ENCODE data around the gene GSX2. TPM values are rescaled to one million over a fixed set of nuclear protein-coding genes. Genes with fewer than 3 reads are reported as not detected.

GSX2 gene
- total and polyA plus RNA-seq, 9 donors: 0.04 TPM; not detected in 8

GRCh38 chr4:54093324-54094240, 6.4 kb upstream of the GSX2 start:
- no peak overlapping the region for H3K27ac ChIP-seq (ENCODE audit: low read length)
- peaks cover 17% of the 10 kb centered on the region for H3K4me1 ChIP-seq (ENCODE audit: control insufficient read depth, insufficient read depth, low read length)
- H3K36me3 ChIP-seq (ENCODE audit: control insufficient read depth, insufficient read depth, low read length): no peaks in the 10 kb centered on the region
- H3K4me3 ChIP-seq (ENCODE audit: low read length): no peak overlapping the region
- no peak for DNase-seq
- 16% methylated on average over 30 of the region's 37 CpGs for WGBS (ENCODE audit: insufficient coverage)
- no peaks in the 10 kb centered on the region for H3K9me3 ChIP-seq (replicated peaks; ENCODE audit: control insufficient read depth, low read depth, low read length)
- H3K27me3 ChIP-seq (ENCODE audit: control insufficient read depth, insufficient read depth, low read length): peaks cover 86% of the 10 kb centered on the region

DNA sequence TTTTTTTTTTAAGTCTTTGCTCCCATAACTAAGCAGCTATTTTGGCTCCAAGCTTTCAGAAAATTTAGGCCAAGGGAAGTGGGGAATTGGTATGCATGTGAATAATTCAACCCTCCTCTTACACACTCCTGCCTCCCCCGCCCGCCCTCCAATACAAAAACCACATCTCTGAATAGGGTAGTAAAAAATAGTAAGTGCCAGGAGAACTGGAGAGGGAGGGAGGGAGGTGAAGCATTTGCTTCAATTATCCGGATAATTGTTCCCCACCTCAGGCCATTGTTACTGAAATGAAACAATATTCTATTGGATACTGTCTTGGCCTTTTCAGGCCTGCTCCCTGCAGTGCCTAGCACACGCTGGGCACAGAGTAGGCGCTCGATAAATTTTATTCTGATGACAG, 5.5 kb upstream of the GSX2 start:
- DNase-seq: no peak
- H3K4me1 ChIP-seq (ENCODE audit: control insufficient read depth, insufficient read depth, low read length): peaks cover 21% of the 10 kb centered on the region
- no peaks in the 10 kb centered on the region for H3K9me3 ChIP-seq (replicated peaks; ENCODE audit: control insufficient read depth, low read depth, low read length)
- H3K36me3 ChIP-seq (ENCODE audit: control insufficient read depth, insufficient read depth, low read length): no peaks in the 10 kb centered on the region
- H3K4me3 ChIP-seq (ENCODE audit: low read length): no peak overlapping the region
- H3K27me3 ChIP-seq (ENCODE audit: control insufficient read depth, insufficient read depth, low read length): peaks cover 92% of the 10 kb centered on the region
- H3K27ac ChIP-seq (ENCODE audit: low read length): no peak overlapping the region
- WGBS (ENCODE audit: insufficient coverage): 41% methylated on average over 3 of the region's 6 CpGs

GRCh38 chr4:54095110-54095825, 4.7 kb upstream of the GSX2 start:
- Histone ChIP-seq H3K27ac (ENCODE audit: low read length) (no peak overlapping the region), H3K27me3 (ENCODE audit: control insufficient read depth, insufficient read depth, low read length) (peaks cover 97% of the 10 kb centered on the region), H3K9me3 (replicated peaks; ENCODE audit: control insufficient read depth, low read depth, low read length) (no peaks in the 10 kb centered on the region), H3K36me3 (ENCODE audit: control insufficient read depth, insufficient read depth, low read length) (no peaks in the 10 kb centered on the region), H3K4me3 (ENCODE audit: low read length) (no peak overlapping the region), H3K4me1 (ENCODE audit: control insufficient read depth, insufficient read depth, low read length) (peaks cover 29% of the 10 kb centered on the region)
- DNase-seq: no peak
- WGBS (ENCODE audit: insufficient coverage): 37% methylated on average over 14 of the region's 19 CpGs

DNA sequence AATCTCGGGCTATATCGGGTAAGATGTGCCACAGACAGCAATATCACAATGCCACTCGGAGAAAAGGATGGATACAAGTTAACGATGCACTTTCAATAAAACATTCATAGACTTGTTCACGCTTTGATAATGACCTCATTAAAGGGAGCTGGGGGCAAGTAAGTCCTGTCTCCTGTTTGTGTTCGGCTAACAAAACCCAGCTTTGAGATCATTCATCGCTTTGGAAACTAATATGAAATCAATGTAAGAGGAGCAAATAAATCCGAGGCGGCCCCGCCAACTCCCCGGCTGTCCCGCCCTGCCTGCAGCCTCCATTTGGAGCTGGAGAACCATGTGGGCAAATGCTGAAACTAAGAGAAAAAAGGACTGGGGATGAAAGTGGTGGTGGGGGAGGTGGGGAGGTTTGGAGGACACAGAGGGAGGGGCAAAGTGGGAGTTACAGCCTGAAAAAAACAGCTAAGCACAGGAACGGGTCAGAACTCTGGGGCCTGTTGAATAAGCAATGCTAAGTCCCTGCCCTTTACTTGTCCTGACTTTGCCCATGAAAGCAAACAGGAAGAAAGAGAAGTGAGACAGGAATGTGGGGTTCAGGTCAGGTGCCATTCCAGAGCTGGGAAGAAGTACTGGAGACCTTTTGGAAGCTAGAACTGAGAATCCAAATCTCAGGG, 3.5 kb upstream of the GSX2 start:
- H3K36me3 ChIP-seq (ENCODE audit: control insufficient read depth, insufficient read depth, low read length): no peaks in the 10 kb centered on the region
- H3K27me3 ChIP-seq (ENCODE audit: control insufficient read depth, insufficient read depth, low read length): peaks cover 98% of the 10 kb centered on the region
- 31% methylated on average over 8 of the region's 13 CpGs for WGBS (ENCODE audit: insufficient coverage)
- no peaks in the 10 kb centered on the region for H3K9me3 ChIP-seq (replicated peaks; ENCODE audit: control insufficient read depth, low read depth, low read length)
- peaks cover 34% of the 10 kb centered on the region for H3K4me1 ChIP-seq (ENCODE audit: control insufficient read depth, insufficient read depth, low read length)
- DNase-seq: no peak
- no peak overlapping the region for H3K27ac ChIP-seq (ENCODE audit: low read length)
- no peak overlapping the region for H3K4me3 ChIP-seq (ENCODE audit: low read length)

GRCh38 chr4:54097152-54097551, 2.8 kb upstream of the GSX2 start:
- Histone ChIP-seq H3K4me3 (ENCODE audit: low read length) (no peak overlapping the region), H3K27me3 (ENCODE audit: control insufficient read depth, insufficient read depth, low read length) (peaks cover 98% of the 10 kb centered on the region), H3K4me1 (ENCODE audit: control insufficient read depth, insufficient read depth, low read length) (peaks cover 30% of the 10 kb centered on the region), H3K36me3 (ENCODE audit: control insufficient read depth, insufficient read depth, low read length) (no peaks in the 10 kb centered on the region), H3K27ac (ENCODE audit: low read length) (no peak overlapping the region), H3K9me3 (replicated peaks; ENCODE audit: control insufficient read depth, low read depth, low read length) (no peaks in the 10 kb centered on the region)
- DNase-seq: no peak
- 58% methylated on average over 4 of the region's 6 CpGs for WGBS (ENCODE audit: insufficient coverage)

- H3K9me3 ChIP-seq (replicated peaks; ENCODE audit: control insufficient read depth, low read depth, low read length): no peaks in the 10 kb centered on the region
- no peak overlapping the region for H3K27ac ChIP-seq (ENCODE audit: low read length)
- H3K4me3 ChIP-seq (ENCODE audit: low read length): no peak overlapping the region
- H3K27me3 ChIP-seq (ENCODE audit: control insufficient read depth, insufficient read depth, low read length): peaks cover 94% of the 10 kb centered on the region
- WGBS (ENCODE audit: insufficient coverage): 18% methylated on average over 3 of the region's 5 CpGs
- H3K4me1 ChIP-seq (ENCODE audit: control insufficient read depth, insufficient read depth, low read length): peaks cover 30% of the 10 kb centered on the region
- no peak for DNase-seq
- H3K36me3 ChIP-seq (ENCODE audit: control insufficient read depth, insufficient read depth, low read length): no peaks in the 10 kb centered on the region
Observed at GRCh38 chr4:54098375-54098774, 1.6 kb upstream of the GSX2 start.

DNA sequence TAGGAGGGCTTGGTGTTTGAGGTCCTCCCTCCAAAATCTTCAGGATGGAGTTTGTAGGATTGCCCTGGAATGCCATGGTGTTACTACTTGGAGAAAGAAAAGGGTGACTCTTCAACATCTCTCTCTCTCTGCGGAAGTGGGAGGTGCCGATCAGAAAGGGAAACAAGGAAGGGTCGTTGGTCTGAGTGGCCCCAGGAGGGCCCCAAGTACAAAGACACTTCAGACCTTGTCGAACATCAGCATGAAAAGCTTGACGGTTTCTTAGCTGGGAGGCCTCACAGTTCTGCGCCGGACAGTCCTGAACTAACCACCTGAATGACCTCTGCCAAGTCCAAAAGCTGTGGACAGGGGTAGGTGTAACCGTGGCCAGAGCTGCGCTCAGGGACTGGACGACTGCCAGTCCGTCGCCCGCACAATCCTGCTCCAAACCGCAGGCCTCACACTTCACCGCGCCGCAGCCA, 646 bp upstream of the GSX2 start:
- peaks cover 94% of the 10 kb centered on the region for H3K27me3 ChIP-seq (ENCODE audit: control insufficient read depth, insufficient read depth, low read length)
- H3K36me3 ChIP-seq (ENCODE audit: control insufficient read depth, insufficient read depth, low read length): no peaks in the 10 kb centered on the region
- no peak overlapping the region for H3K4me3 ChIP-seq (ENCODE audit: low read length)
- DNase-seq: no peak
- WGBS (ENCODE audit: insufficient coverage): 0% methylated on average over 2 of the region's 17 CpGs
- H3K4me1 ChIP-seq (ENCODE audit: control insufficient read depth, insufficient read depth, low read length): peaks cover 38% of the 10 kb centered on the region
- H3K9me3 ChIP-seq (replicated peaks; ENCODE audit: control insufficient read depth, low read depth, low read length): no peaks in the 10 kb centered on the region
- H3K27ac ChIP-seq (ENCODE audit: low read length): no peak overlapping the region

DNA sequence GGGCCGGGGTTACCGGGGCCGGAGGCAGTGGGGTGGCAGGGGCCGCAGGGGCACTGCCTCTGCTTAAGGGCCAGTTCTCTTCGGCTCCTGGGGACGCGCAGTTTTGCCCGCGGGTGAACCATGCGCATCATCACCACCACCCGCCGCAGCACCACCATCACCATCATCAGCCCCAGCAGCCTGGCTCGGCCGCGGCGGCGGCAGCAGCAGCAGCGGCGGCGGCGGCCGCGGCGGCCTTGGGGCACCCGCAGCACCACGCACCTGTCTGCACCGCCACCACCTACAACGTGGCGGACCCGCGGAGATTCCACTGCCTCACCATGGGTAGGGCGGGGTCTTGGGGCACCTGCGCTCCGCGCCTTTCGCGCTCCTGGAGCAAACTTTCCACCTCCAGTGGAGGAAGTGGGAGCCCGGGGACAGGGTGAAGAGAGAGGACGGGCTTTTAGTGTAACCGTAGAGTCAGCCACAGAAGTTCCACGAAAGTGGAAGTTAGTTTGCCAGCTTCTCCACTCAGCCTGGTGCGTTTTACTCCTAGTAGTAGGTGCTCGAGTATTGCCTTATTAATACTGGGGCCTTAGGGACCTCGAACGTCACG, 729 bp downstream of the GSX2 start:
- no peak overlapping the region for H3K4me3 ChIP-seq (ENCODE audit: low read length)
- 1% methylated on average over 26 of the region's 46 CpGs for WGBS (ENCODE audit: insufficient coverage)
- DNase-seq: no peak
- H3K27me3 ChIP-seq (ENCODE audit: control insufficient read depth, insufficient read depth, low read length): peaks cover 92% of the 10 kb centered on the region
- no peaks in the 10 kb centered on the region for H3K9me3 ChIP-seq (replicated peaks; ENCODE audit: control insufficient read depth, low read depth, low read length)
- H3K36me3 ChIP-seq (ENCODE audit: control insufficient read depth, insufficient read depth, low read length): no peaks in the 10 kb centered on the region
- H3K27ac ChIP-seq (ENCODE audit: low read length): no peak overlapping the region
- H3K4me1 ChIP-seq (ENCODE audit: control insufficient read depth, insufficient read depth, low read length): peaks cover 38% of the 10 kb centered on the region

GRCh38 chr4:54101190-54102041, 1.5 kb downstream of the GSX2 start:
- H3K27ac ChIP-seq (ENCODE audit: low read length): no peak overlapping the region
- peaks cover 91% of the 10 kb centered on the region for H3K27me3 ChIP-seq (ENCODE audit: control insufficient read depth, insufficient read depth, low read length)
- H3K36me3 ChIP-seq (ENCODE audit: control insufficient read depth, insufficient read depth, low read length): no peaks in the 10 kb centered on the region
- no peaks in the 10 kb centered on the region for H3K9me3 ChIP-seq (replicated peaks; ENCODE audit: control insufficient read depth, low read depth, low read length)
- no peak for DNase-seq
- WGBS (ENCODE audit: insufficient coverage): 1% methylated on average over 31 of the region's 50 CpGs
- H3K4me3 ChIP-seq (ENCODE audit: low read length): no peak overlapping the region
- H3K4me1 ChIP-seq (ENCODE audit: control insufficient read depth, insufficient read depth, low read length): peaks cover 38% of the 10 kb centered on the region
